Neutrophil (primary cell): ENCODE measurements around the gene MBNL2.

Experiments
- H3K27ac ChIP-seq: fragments of 200-600 bp; sonication (generic); 2 replicates; pipeline ENCODE4 v1.5.1; 2016; ENCODE audit warnings: mild to moderate bottlenecking, moderate library complexity
- H3K27me3 ChIP-seq: fragments of 200-600 bp; sonication (generic); 2 replicates; pipeline ENCODE4 v1.6.0; 2016; ENCODE audit warnings: mild to moderate bottlenecking
- H3K36me3 ChIP-seq: fragments of 200-600 bp; sonication (generic); 2 replicates; pipeline ENCODE4 v1.5.1; 2017
- H3K4me1 ChIP-seq, 2 experiments: fragments of 200-600 bp in 1 of 2; sonication (generic) in 1 of 2; 1 replicate in 1 of 2; 2 replicates in 1 of 2; pipeline versions ENCODE4 v1.5.1 to v1.6.1; 2013 to 2016; ENCODE audit warnings: low read depth in 1 of 2, low read length in 1 of 2, mild to moderate bottlenecking in 1 of 2, moderate library complexity in 1 of 2; ENCODE audit not compliant: control insufficient read depth in 1 of 2, insufficient read depth in 1 of 2
- H3K4me3 ChIP-seq, 2 experiments: fragments of 200-600 bp in 1 of 2; sonication (generic) in 1 of 2; 1 replicate in 1 of 2; 2 replicates in 1 of 2; pipeline ENCODE4 v1.5.1; 2013 to 2016; ENCODE audit warnings: low read depth in 1 of 2, low read length in 1 of 2, mild to moderate bottlenecking in 1 of 2, moderate library complexity in 1 of 2
- H3K9me3 ChIP-seq: fragments of 200-600 bp; sonication (generic); 2 replicates; pipeline ENCODE4 v1.5.1; 2016
- TF ChIP-seq, protein P1 (sequence below): fragments of 200-600 bp; sonication (generic); IDR thresholded peaks from 2 replicates; pipeline ENCODE4 v1.5.1; 2016; ENCODE audit warnings: antibody characterized with exemption

The MBNL2 gene

GRCh38 chr13:97192166-97192565, 30.0 kb upstream of the MBNL2 start:
- Histone ChIP-seq H3K27me3 (peaks cover 58% of the 10 kb centered on the region), H3K36me3 (no peaks in the 10 kb centered on the region), H3K9me3 (no peaks in the 10 kb centered on the region), H3K27ac (no peak overlapping the region), H3K4me1 (no peaks in the 10 kb centered on the region), H3K4me3 (no peak overlapping the region)
- TF ChIP-seq, protein P1, sequence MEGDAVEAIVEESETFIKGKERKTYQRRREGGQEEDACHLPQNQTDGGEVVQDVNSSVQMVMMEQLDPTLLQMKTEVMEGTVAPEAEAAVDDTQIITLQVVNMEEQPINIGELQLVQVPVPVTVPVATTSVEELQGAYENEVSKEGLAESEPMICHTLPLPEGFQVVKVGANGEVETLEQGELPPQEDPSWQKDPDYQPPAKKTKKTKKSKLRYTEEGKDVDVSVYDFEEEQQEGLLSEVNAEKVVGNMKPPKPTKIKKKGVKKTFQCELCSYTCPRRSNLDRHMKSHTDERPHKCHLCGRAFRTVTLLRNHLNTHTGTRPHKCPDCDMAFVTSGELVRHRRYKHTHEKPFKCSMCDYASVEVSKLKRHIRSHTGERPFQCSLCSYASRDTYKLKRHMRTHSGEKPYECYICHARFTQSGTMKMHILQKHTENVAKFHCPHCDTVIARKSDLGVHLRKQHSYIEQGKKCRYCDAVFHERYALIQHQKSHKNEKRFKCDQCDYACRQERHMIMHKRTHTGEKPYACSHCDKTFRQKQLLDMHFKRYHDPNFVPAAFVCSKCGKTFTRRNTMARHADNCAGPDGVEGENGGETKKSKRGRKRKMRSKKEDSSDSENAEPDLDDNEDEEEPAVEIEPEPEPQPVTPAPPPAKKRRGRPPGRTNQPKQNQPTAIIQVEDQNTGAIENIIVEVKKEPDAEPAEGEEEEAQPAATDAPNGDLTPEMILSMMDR = no peak

DNA sequence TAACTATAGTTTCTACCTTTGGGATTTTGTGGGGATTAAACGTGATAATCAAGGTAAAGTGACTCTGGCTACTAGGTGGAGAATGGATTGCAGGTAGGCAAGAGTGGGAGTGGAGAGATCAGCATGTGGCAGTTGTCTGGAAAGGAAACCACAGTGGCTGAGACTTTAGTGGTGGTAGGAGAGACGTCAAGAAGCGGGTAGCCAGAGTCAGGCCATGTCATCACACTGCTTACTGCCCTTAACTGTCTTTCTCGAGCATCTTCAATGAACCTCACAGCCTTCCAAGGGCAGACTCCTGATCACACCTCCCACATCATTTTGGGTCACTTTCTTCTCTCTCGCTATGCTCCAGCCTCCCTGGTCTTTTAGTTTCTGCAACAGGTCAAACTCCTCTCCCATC, 28.6 kb upstream of the MBNL2 start:
- H3K9me3 ChIP-seq = no peaks in the 10 kb centered on the region
- no peaks in the 10 kb centered on the region for H3K4me1 ChIP-seq
- H3K36me3 ChIP-seq = no peaks in the 10 kb centered on the region
- H3K27ac ChIP-seq = no peak overlapping the region
- TF ChIP-seq, protein P1 = no peak
- peaks cover 59% of the 10 kb centered on the region for H3K27me3 ChIP-seq
- no peak overlapping the region for H3K4me3 ChIP-seq

- Histone ChIP-seq H3K9me3 (no peaks in the 10 kb centered on the region), H3K27ac (no peak overlapping the region), H3K4me1 (no peaks in the 10 kb centered on the region), H3K36me3 (no peaks in the 10 kb centered on the region), H3K27me3 (peaks cover 61% of the 10 kb centered on the region), H3K4me3 (no peak overlapping the region)
- TF ChIP-seq, protein P1 = no peak
Measured at GRCh38 chr13:97194479-97194878, 27.7 kb upstream of the MBNL2 start.

DNA sequence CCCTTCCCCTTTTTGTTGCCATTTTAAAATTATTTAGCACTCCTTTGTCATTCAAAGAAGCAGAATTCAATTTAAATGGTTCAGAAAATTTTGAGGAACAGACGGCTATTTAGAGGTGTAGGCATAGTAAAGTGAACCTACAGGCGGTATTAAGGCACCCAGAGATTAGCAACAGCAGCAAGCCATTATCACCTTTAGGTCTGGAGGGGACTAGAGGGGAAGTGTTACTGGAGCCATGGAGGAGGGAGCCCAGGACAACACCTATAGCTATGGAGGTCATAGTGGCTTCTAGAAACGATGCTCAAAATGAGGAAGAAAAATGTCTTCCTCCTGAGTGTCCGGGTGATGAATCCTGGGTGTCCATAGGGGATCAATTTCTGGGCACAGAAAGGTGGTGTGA, 25.8 kb upstream of the MBNL2 start:
- no peak overlapping the region for H3K27ac ChIP-seq
- peaks cover 61% of the 10 kb centered on the region for H3K27me3 ChIP-seq
- H3K36me3 ChIP-seq = no peaks in the 10 kb centered on the region
- no peak overlapping the region for H3K4me3 ChIP-seq
- no peaks in the 10 kb centered on the region for H3K4me1 ChIP-seq
- no peaks in the 10 kb centered on the region for H3K9me3 ChIP-seq
- TF ChIP-seq, protein P1 = no peak

GRCh38 chr13:97198753-97199152, 23.4 kb upstream of the MBNL2 start:
- Histone ChIP-seq H3K9me3 (no peaks in the 10 kb centered on the region), H3K4me1 (no peaks in the 10 kb centered on the region), H3K36me3 (no peaks in the 10 kb centered on the region), H3K27ac (no peak overlapping the region), H3K27me3 (peaks cover 76% of the 10 kb centered on the region), H3K4me3 (no peak overlapping the region)
- TF ChIP-seq, protein P1 = no peak

- Histone ChIP-seq H3K36me3 (no peaks in the 10 kb centered on the region), H3K4me1 (no peaks in the 10 kb centered on the region), H3K27me3 (peaks cover 80% of the 10 kb centered on the region), H3K9me3 (no peaks in the 10 kb centered on the region), H3K4me3 (no peak overlapping the region), H3K27ac (no peak overlapping the region)
- TF ChIP-seq, protein P1 = no peak
Measured at GRCh38 chr13:97199451-97199850, 22.7 kb upstream of the MBNL2 start.
